Measurements from ENCODE around the gene SMIM3. TPM values are rescaled to one million over a fixed set of nuclear protein-coding genes. Genes with fewer than 3 reads are reported as not detected.
"Not testable (repeated sequence)": the region's sequence is repeated elsewhere in the genome, so short reads cannot be mapped to it uniquely, and the experiment has no call there.

Gene SMIM3
- total RNA-seq, 4 donors from 2014 or later, result 14.2 to 17.9 (median 15.4) TPM

DNA sequence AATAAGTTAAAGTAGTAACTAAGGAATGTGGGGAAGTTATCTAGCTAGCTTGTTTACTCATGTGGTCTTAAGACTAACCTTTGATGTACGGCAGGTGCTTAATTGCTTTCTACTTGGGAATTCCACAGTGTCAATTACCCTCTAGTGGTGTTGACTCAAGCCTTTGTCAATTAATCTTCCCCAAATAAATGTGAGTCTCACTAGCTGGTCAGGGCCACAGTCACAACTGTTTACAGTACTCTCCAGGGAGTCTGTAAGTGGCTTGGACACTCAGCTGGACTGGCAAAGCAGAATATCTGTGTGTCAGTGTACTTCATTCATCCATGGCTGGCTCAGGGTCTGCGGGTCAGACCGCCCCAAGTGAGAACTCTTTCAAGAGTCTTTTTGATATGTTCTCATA is 30.8 kb downstream of the SMIM3 start:
- no peaks in the 10 kb centered on the region for H3K36me3 ChIP-seq
- no peaks in the 10 kb centered on the region for H3K9me3 ChIP-seq
- ATAC-seq (no peak), DNase-seq (no peak)
- H3K27ac ChIP-seq, result no peak overlapping the region
- H3K4me3 ChIP-seq, result no peak overlapping the region
- intact Hi-C loops (cut with DNase I; ENCODE audit: low total_unique reads) (no loop called here), in situ Hi-C loops (cut with MboI; ENCODE audit: low sequenced_read_pairs in 4 of 4) (no loop called here)
- TF ChIP-seq POLR2A (IDR thresholded peaks at IDR 0.05), result no peak
- TF ChIP-seq, protein P1, sequence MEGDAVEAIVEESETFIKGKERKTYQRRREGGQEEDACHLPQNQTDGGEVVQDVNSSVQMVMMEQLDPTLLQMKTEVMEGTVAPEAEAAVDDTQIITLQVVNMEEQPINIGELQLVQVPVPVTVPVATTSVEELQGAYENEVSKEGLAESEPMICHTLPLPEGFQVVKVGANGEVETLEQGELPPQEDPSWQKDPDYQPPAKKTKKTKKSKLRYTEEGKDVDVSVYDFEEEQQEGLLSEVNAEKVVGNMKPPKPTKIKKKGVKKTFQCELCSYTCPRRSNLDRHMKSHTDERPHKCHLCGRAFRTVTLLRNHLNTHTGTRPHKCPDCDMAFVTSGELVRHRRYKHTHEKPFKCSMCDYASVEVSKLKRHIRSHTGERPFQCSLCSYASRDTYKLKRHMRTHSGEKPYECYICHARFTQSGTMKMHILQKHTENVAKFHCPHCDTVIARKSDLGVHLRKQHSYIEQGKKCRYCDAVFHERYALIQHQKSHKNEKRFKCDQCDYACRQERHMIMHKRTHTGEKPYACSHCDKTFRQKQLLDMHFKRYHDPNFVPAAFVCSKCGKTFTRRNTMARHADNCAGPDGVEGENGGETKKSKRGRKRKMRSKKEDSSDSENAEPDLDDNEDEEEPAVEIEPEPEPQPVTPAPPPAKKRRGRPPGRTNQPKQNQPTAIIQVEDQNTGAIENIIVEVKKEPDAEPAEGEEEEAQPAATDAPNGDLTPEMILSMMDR (IDR thresholded peaks at IDR 0.05 in 4 of 5, conservative IDR thresholded peaks at IDR 0.05 in 1 of 5), result no peak
- no peaks in the 10 kb centered on the region for H3K27me3 ChIP-seq
- no peaks in the 10 kb centered on the region for H3K4me1 ChIP-seq

DNA sequence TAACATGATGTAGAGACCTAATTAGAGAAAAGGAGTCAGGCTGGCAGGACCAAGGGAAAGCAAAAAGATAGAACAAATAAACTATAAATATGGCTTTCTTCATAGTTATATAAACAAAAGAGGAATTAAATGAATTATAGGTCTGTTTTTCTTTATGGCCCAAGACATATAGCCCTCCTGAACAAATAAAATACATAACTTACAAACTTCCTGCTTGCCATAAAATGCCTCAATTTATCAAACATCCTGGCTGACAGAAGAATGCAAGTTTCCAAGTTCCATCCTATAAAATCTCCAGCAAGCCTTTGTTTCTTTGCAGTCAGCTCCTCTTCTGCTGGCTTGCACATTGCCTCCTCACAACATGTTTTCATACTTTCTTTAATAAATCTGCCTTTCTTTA is 36.5 kb downstream of the SMIM3 start:
- TF ChIP-seq POLR2A (IDR thresholded peaks at IDR 0.05), result no peak
- TF ChIP-seq, protein P1 (IDR thresholded peaks at IDR 0.05 in 4 of 5, conservative IDR thresholded peaks at IDR 0.05 in 1 of 5), result no peak
- DNase-seq (no peak), ATAC-seq (no peak)
- in situ Hi-C loops (cut with MboI; ENCODE audit: low sequenced_read_pairs in 4 of 4) (no loop called here), intact Hi-C loops (cut with DNase I; ENCODE audit: low total_unique reads) (no loop called here)
- Histone ChIP-seq H3K4me1 (no peaks in the 10 kb centered on the region), H3K27ac (no peak overlapping the region), H3K27me3 (no peaks in the 10 kb centered on the region), H3K9me3 (no peaks in the 10 kb centered on the region), H3K36me3 (no peaks in the 10 kb centered on the region), H3K4me3 (no peak overlapping the region)

DNA sequence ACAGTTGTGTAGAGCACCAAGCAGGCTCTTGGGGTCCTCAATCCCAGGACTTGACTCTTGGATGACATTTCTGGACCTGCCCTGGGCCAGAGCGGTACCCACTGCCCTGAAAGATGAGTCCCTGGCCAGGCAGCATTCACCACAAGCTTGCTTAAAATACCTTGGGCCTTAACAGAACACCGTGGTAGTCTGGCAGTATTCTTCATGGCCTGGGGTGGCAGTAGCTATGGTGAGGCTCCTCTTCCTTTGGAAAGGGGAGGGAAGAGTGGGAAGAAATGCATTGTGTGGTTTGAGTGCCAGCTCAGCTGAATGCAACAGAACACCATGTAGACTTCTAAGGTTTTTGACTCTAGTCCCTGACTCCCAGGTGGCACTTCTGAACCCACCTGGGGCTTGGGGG is 38.4 kb downstream of the SMIM3 start:
- intact Hi-C loops (cut with DNase I; ENCODE audit: low total_unique reads) (no loop called here), in situ Hi-C loops (cut with MboI; ENCODE audit: low sequenced_read_pairs in 4 of 4) (no loop called here)
- H3K27me3 ChIP-seq, result no peaks in the 10 kb centered on the region
- no peak overlapping the region for H3K27ac ChIP-seq
- no peaks in the 10 kb centered on the region for H3K9me3 ChIP-seq
- no peak overlapping the region for H3K4me3 ChIP-seq
- no peaks in the 10 kb centered on the region for H3K36me3 ChIP-seq
- ATAC-seq (no peak), DNase-seq (no peak)
- TF ChIP-seq, protein P1 (IDR thresholded peaks at IDR 0.05 in 4 of 5, conservative IDR thresholded peaks at IDR 0.05 in 1 of 5), result no peak
- no peak for TF ChIP-seq POLR2A (IDR thresholded peaks at IDR 0.05)
- H3K4me1 ChIP-seq, result no peaks in the 10 kb centered on the region

DNA sequence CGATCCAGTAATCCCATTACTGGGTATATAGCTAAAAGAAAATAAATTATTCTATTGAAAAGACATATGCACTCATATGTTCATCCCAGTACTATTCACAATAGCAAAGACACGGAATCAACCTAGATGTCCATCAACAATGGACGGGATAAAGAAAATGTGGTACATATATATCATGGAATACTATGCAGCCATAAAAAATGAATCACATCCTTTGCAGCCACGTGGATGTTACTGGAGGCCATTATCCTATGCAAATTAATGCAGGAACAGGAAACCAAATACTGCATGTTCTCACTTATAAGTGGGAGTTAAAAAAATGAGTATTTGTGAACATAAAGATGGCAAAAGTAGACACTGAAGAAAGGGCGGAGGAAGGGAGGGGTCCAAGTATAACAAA is 51.2 kb downstream of the SMIM3 start:
- no peak for ATAC-seq
- DNase-seq, result no peak
- in situ Hi-C loops (cut with MboI; ENCODE audit: low sequenced_read_pairs in 4 of 4) (loop anchor here in 2 of 4 donors (25.0 kb wide), 2 partner anchors 117 to 267 kb away; partner anchors contain the start of gene RBM22 (in 1 of the 2)), intact Hi-C loops (cut with DNase I; ENCODE audit: low total_unique reads) (no loop called here)
- Histone ChIP-seq H3K4me3 (no peak overlapping the region), H3K4me1 (no peaks in the 10 kb centered on the region), H3K36me3 (no peaks in the 10 kb centered on the region), H3K27ac (no peak overlapping the region), H3K27me3 (no peaks in the 10 kb centered on the region), H3K9me3 (peaks cover 0 to 7% (median 0%) of the 10 kb centered on the region in 3 donors)
- TF ChIP-seq, protein P1 (IDR thresholded peaks at IDR 0.05 in 4 of 5, conservative IDR thresholded peaks at IDR 0.05 in 1 of 5), result no peak
- TF ChIP-seq POLR2A (IDR thresholded peaks at IDR 0.05), result no peak

DNA sequence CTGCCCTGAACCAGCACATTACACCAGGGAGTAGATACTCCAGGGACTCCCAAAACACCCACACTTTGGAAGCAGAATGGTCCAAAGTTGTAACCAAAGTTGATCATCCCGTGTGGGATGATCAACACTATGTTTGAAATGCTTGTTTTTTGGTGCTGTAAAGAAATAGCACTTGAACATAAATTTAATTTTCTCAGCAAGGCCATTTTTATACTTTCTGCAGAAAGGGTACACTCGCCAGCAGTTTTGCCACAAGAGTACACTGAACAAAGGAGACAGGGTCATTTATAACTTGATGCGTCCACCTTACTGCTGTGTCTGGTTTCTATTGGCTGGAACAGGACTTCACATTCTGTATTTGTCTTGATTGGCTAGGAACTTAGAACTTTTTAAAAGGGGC is 53.3 kb downstream of the SMIM3 start:
- intact Hi-C loops (cut with DNase I; ENCODE audit: low total_unique reads); ATAC-seq: not testable (repeated sequence)

More for the DNA sequence above, 53.3 kb downstream of the SMIM3 start:
- H3K27ac ChIP-seq, H3K9me3 ChIP-seq, DNase-seq, H3K4me3 ChIP-seq, H3K4me1 ChIP-seq, H3K27me3 ChIP-seq, H3K36me3 ChIP-seq: not testable (repeated sequence)
- in situ Hi-C loops (cut with MboI; ENCODE audit: low sequenced_read_pairs in 4 of 4), result loop anchor here in 2 of 4 donors (25.0 kb wide), 2 partner anchors 120 to 270 kb away; partner anchors contain the start of gene RBM22 (in 1 of the 2)
